Endometrial microvascular endothelial cells (primary cell): ENCODE data around the gene ISOC2. TPM values are rescaled to one million over a fixed set of nuclear protein-coding genes. Genes with fewer than 3 reads are reported as not detected.

Experiments used
- in situ Hi-C: cut with HindIII; loops from 2 replicates; pipeline ENCODE4 v1.10.0; 2017; ENCODE audit warnings: low sequenced_read_pairs, low pct_unique_long_range_greater_than_20kb; ENCODE audit errors: inconsistent ontology term
- total RNA-seq: library from RNA; depleted of rRNA; stranded (reverse); fragments of >200 nt; gene quantifications from one replicate; pipeline ENCODE4 v1.2.3, GENCODE V29; 2015; ENCODE audit errors: inconsistent ontology term

ISOC2 gene
- total RNA-seq, 1 donor from 2014 or later, result 58.8 TPM

- in situ Hi-C loops, result no loop called here
Observed at GRCh38 chr19:55481794-55482155, 20.3 kb upstream of the ISOC2 start.

- in situ Hi-C loops, result no loop called here
Observed at GRCh38 chr19:55481148-55481793, 19.8 kb upstream of the ISOC2 start.

- in situ Hi-C loops, result no loop called here
Observed at GRCh38 chr19:55479451-55480230, 18.2 kb upstream of the ISOC2 start.

- in situ Hi-C loops, result no loop called here
Observed at GRCh38 chr19:55479045-55479444, 17.6 kb upstream of the ISOC2 start.

GRCh38 chr19:55478364-55478763 is 16.9 kb upstream of the ISOC2 start:
- in situ Hi-C loops, result no loop called here

- in situ Hi-C loops, result no loop called here
Observed at GRCh38 chr19:55477905-55478304, 16.5 kb upstream of the ISOC2 start.

- in situ Hi-C loops, result no loop called here
Observed at GRCh38 chr19:55476100-55476775, 14.8 kb upstream of the ISOC2 start, which contains the start of gene ZNF628. Gene ZNF628, plus strand, starts transcription at chr19:55476617. Its CDS starts 3,294 bp downstream, at chr19:55479911.

GRCh38 chr19:55474269-55475265 is 13.1 kb upstream of the ISOC2 start:
- in situ Hi-C loops, result no loop called here

GRCh38 chr19:55473225-55474012 is 12.0 kb upstream of the ISOC2 start:
- in situ Hi-C loops, result no loop called here

- in situ Hi-C loops, result no loop called here
Observed at GRCh38 chr19:55472463-55472862, 11.0 kb upstream of the ISOC2 start.

- in situ Hi-C loops, result no loop called here
Observed at GRCh38 chr19:55471266-55471665, 9.8 kb upstream of the ISOC2 start.

GRCh38 chr19:55468054-55468393 is 6.6 kb upstream of the ISOC2 start:
- in situ Hi-C loops, result no loop called here

GRCh38 chr19:55467236-55468053 is 6.0 kb upstream of the ISOC2 start:
- in situ Hi-C loops, result no loop called here

- in situ Hi-C loops, result no loop called here
Observed at GRCh38 chr19:55466241-55466614, 4.8 kb upstream of the ISOC2 start.

- in situ Hi-C loops, result no loop called here
Observed at GRCh38 chr19:55465460-55466240, 4.2 kb upstream of the ISOC2 start.

GRCh38 chr19:55464662-55465054 is 3.2 kb upstream of the ISOC2 start, which contains the start of gene C19orf85:
Gene C19orf85, minus strand, starts transcription at chr19:55464751. Its CDS starts 197 bp downstream, at chr19:55464554.
- in situ Hi-C loops, result no loop called here
